SK-N-SH (cell line): ENCODE results near the gene RPS3A. TPM values are rescaled to one million over a fixed set of nuclear protein-coding genes. Genes with fewer than 3 reads are reported as not detected.
"Not testable (repeated sequence)": the region's sequence is repeated elsewhere in the genome, so short reads cannot be mapped to it uniquely, and the experiment has no call there.

Experiments
- CTCF ChIA-PET: fragments of 300-600, 350-600 bp; formaldehyde crosslinking; extraction: SDS; loops from one replicate; lab custom pipeline; 2021; lab: Yijun Ruan, JAX
- POLR2A ChIA-PET: fragments of 350-600 bp; sonication (Branson Sonifier 250); formaldehyde crosslinking; extraction: SDS; loops from one replicate; lab custom pipeline; 2020; ENCODE audit warnings: antibody characterized with exemption, inconsistent platforms; lab: Yijun Ruan, JAX
- DNase-seq: peaks from one replicate; pipeline ENCODE4 v3.0.0; 2012
- H2AFZ ChIP-seq: fragments of 200-600 bp; sonication (generic); 2 replicates; pipeline ENCODE4 v1.8.1; 2016; ENCODE audit warnings: antibody characterized with exemption, mild to moderate bottlenecking, low read depth
- H3F3A ChIP-seq: fragments of 200-600 bp; sonication (generic); replicated peaks from 2 replicates; pipeline ENCODE3; 2016; ENCODE audit warnings: antibody characterized with exemption, mild to moderate bottlenecking; ENCODE audit not compliant: insufficient read depth
- H3K27ac ChIP-seq, 2 experiments: fragments of 200-500 bp in 1 of 2; fragments of 200-600 bp in 1 of 2; sonication (Bioruptor generic) in 1 of 2; sonication (generic), shearing (Covaris generic) in 1 of 2; 2 replicates each; pipeline versions ENCODE4 v1.5.1 to v1.6.1; 2014 to 2016; ENCODE audit warnings: low read depth in 2 of 2, inconsistent platforms in 1 of 2, low read length in 1 of 2, mild to moderate bottlenecking in 1 of 2, mixed read lengths in 1 of 2
- H3K27me3 ChIP-seq: fragments of 200-600 bp; sonication (generic), shearing (Covaris generic); 2 replicates; pipeline ENCODE4 v1.6.1; 2016; ENCODE audit warnings: mixed run types; ENCODE audit not compliant: insufficient read depth
- H3K36me3 ChIP-seq, 2 experiments: fragments of 200-500 bp in 1 of 2; fragments of 200-600 bp in 1 of 2; sonication (Bioruptor generic) in 1 of 2; sonication (generic) in 1 of 2; replicated peaks in 1 of 2; 2 replicates each; pipeline versions ENCODE3 to v1.5.1; 2014 to 2016; ENCODE audit warnings: low read length in 1 of 2, mild to moderate bottlenecking in 1 of 2; ENCODE audit not compliant: insufficient read depth in 2 of 2, control insufficient read depth in 1 of 2
- H3K4me1 ChIP-seq, 2 experiments: fragments of 200-500 bp in 1 of 2; fragments of 200-600 bp in 1 of 2; sonication (Bioruptor generic) in 1 of 2; sonication (generic), shearing (Covaris generic) in 1 of 2; 2 replicates each; pipeline versions ENCODE4 v1.5.1 to v1.6.1; 2014 to 2016; ENCODE audit warnings: low read depth in 1 of 2, low read length in 1 of 2, mixed run types in 1 of 2; ENCODE audit not compliant: insufficient read depth in 2 of 2, control insufficient read depth in 1 of 2
- H3K4me2 ChIP-seq: fragments of 200-600 bp; sonication (generic), shearing (Covaris generic); 2 replicates; pipeline ENCODE4 v1.6.1; 2017; ENCODE audit warnings: mixed run types
- H3K4me3 ChIP-seq, 2 experiments: fragments of 200-500 bp in 1 of 2; fragments of 200-600 bp in 1 of 2; sonication (Bioruptor generic) in 1 of 2; sonication (generic), shearing (Covaris generic) in 1 of 2; 2 replicates each; pipeline versions ENCODE4 v1.5.1 to v1.8.1; 2014 to 2016; ENCODE audit warnings: low read depth in 2 of 2, inconsistent platforms in 1 of 2, low read length in 1 of 2, mild to moderate bottlenecking in 1 of 2, mixed read lengths in 1 of 2, moderate library complexity in 1 of 2
- H3K79me2 ChIP-seq: fragments of 200-600 bp; sonication (generic); 2 replicates; pipeline ENCODE4 v1.8.1; 2017; ENCODE audit warnings: mild to moderate bottlenecking; ENCODE audit not compliant: insufficient read depth
- H3K9ac ChIP-seq: fragments of 200-600 bp; sonication (generic); 2 replicates; pipeline ENCODE4 v1.6.1; 2017; ENCODE audit warnings: mixed run types
- H3K9me2 ChIP-seq: fragments of 200-600 bp; sonication (generic); 2 replicates; pipeline ENCODE4 v1.6.1; 2017; ENCODE audit warnings: mixed run types
- H3K9me3 ChIP-seq: fragments of 200-600 bp; sonication (generic); 2 replicates; pipeline ENCODE4 v1.6.1; 2017; ENCODE audit warnings: mixed run types, mild to moderate bottlenecking, moderate library complexity
- H4K20me1 ChIP-seq: fragments of 200-600 bp; sonication (generic); 2 replicates; pipeline ENCODE4 v1.6.1; 2017; ENCODE audit warnings: mild to moderate bottlenecking, mixed run types; ENCODE audit not compliant: insufficient read depth
- CHD2 ChIP-seq: fragments of 150-350 bp; IDR thresholded peaks from 2 replicates; pipeline ENCODE4 v1.6.1; 2018; ENCODE audit warnings: low read length; ENCODE audit not compliant: partially characterized antibody
- CTCF ChIP-seq: fragments of 200-600 bp; sonication (generic); IDR thresholded peaks from 2 replicates; pipeline ENCODE4 v1.6.1; 2017; ENCODE audit warnings: antibody characterized with exemption, mild to moderate bottlenecking, moderate library complexity
- EP300 ChIP-seq, 2 experiments: IDR thresholded peaks; 2 replicates each; pipeline versions ENCODE4 v1.4.0 to v1.6.1; 2012; ENCODE audit warnings: borderline replicate concordance in 1 of 2, low read depth in 1 of 2, low read length in 1 of 2
- EZH2phosphoT487 ChIP-seq: fragments of 200-600 bp; sonication (generic); IDR thresholded peaks from 2 replicates; pipeline ENCODE4 v1.6.1; 2017; ENCODE audit warnings: low read depth, mixed run types, mild to moderate bottlenecking, antibody characterized with exemption, moderate library complexity, borderline replicate concordance
- FOSL2 ChIP-seq: IDR thresholded peaks from 2 replicates; pipeline ENCODE4 v1.4.0; 2012; ENCODE audit warnings: low read depth, mild to moderate bottlenecking, moderate library complexity, borderline replicate concordance
- FOXJ3 ChIP-seq: sonication (generic); formaldehyde crosslinking; IDR thresholded peaks from 2 replicates; pipeline ENCODE4 v1.5.1; 2020; ENCODE audit warnings: mild to moderate bottlenecking, missing genetic modification reagents
- FOXM1 ChIP-seq: IDR thresholded peaks from 2 replicates; pipeline ENCODE4 v1.4.0; 2012; ENCODE audit warnings: low read depth, mild to moderate bottlenecking
- MEF2A ChIP-seq: IDR thresholded peaks from 2 replicates; pipeline ENCODE4 v1.4.0; 2012; ENCODE audit warnings: low read depth, borderline replicate concordance
- NFIC ChIP-seq: IDR thresholded peaks from 2 replicates; pipeline ENCODE4 v1.4.0; 2012; ENCODE audit warnings: borderline replicate concordance
- NRF1 ChIP-seq: IDR thresholded peaks from 2 replicates; pipeline ENCODE4 v1.6.1; 2012; ENCODE audit warnings: low read depth, mild to moderate bottlenecking, low read length
- RAD21 ChIP-seq: IDR thresholded peaks from 2 replicates; pipeline ENCODE4 v1.6.1; 2012; ENCODE audit warnings: mild to moderate bottlenecking, low read length
- RCOR1 ChIP-seq: fragments of 150-350 bp; IDR thresholded peaks from 2 replicates; pipeline ENCODE4 v1.6.1; 2017; ENCODE audit warnings: antibody characterized with exemption, low read length
- RFX5 ChIP-seq: IDR thresholded peaks from 2 replicates; pipeline ENCODE4 v1.6.1; 2012; ENCODE audit warnings: mild to moderate bottlenecking, improper control_type of control experiment, low read length
- RXRA ChIP-seq: IDR thresholded peaks from 2 replicates; pipeline ENCODE4 v1.4.0; 2012; ENCODE audit warnings: low read depth, mild to moderate bottlenecking, borderline replicate concordance
- TAF1 ChIP-seq: IDR thresholded peaks from 2 replicates; pipeline ENCODE4 v1.6.1; 2012; ENCODE audit warnings: low read depth, mild to moderate bottlenecking, low read length, moderate library complexity, borderline replicate concordance
- USF1 ChIP-seq: IDR thresholded peaks from 2 replicates; pipeline ENCODE4 v1.4.0; 2012; ENCODE audit warnings: low read depth, borderline replicate concordance
- WGBS: methylation state at CpG from one replicate; pipeline ENCODE4 v1.1.6; 2017; ENCODE audit warnings: low lambda C conversion rate; 5-methylcytosine and 5-hydroxymethylcytosine counted together
- polyA plus RNA-seq, 3 experiments: library from polyadenylated mRNA; depleted of rRNA; stranded (reverse); fragments of >200 nt; gene quantifications; 2 replicates each; pipeline ENCODE4 v1.2.3, GENCODE V29; 2012
- TF ChIP-seq, protein P1 (sequence below): IDR thresholded peaks from 2 replicates; pipeline ENCODE4; 2012

The RPS3A gene
- polyA plus RNA-seq, 1 of the 3 experiments (the other 2 are of a cell fraction): 2,161 TPM

DNA sequence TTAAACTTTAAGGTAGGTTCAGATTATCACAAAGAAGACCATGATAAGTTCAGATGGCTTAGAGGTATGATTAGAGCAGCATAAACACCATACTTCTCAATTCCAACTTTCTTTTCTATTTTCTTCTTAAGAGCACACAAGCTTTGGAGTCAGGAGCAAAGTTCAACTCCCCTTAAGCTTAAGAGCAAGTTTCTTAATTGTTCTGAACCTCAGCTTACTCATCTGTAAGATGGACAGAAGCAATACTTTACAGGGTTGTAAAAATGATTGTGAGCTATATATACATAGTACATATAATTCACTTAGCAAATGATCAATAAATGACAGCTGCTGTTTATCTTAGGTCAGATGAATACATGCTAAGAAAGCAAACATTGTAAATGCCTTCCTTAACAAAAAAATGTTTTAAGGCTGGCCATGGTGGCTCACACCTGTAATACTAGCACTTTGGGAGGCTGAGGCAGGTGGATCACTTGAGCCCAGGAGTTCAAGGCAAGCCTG lies 25.0 kb upstream of the RPS3A start:
- H3K4me2 ChIP-seq: no peak overlapping the region
- no peaks in the 10 kb centered on the region for H4K20me1 ChIP-seq
- no peaks in the 10 kb centered on the region for H3F3A ChIP-seq
- ChIA-PET CTCF (interaction anchor here (1.2 to 1.5 kb wide), 2 partner anchors 11 to 28 kb away, joined by 3 to 4 read pairs; no protein-coding TSS in a partner anchor), POLR2A (no interaction called here)
- no peak overlapping the region for H3K4me3 ChIP-seq
- no peaks in the 10 kb centered on the region for H3K4me1 ChIP-seq
- DNase-seq: no peak
- H3K36me3 ChIP-seq: no peaks in the 10 kb centered on the region
- H2AFZ ChIP-seq: no peak overlapping the region
- no peaks in the 10 kb centered on the region for H3K9me2 ChIP-seq
- TF ChIP-seq RAD21 (no peak), FOSL2 (no peak), NRF1 (no peak), FOXJ3 (CRISPR knock-in tag) (no peak), RXRA (no peak), RCOR1 (no peak), FOXM1 (no peak), CHD2 (no peak), MEF2A (no peak), NFIC (no peak), USF1 (no peak), EP300 (IDR thresholded peaks at IDR 0.05; ENCODE audit: borderline replicate concordance in 1 of 2, low read depth in 1 of 2, low read length in 1 of 2) (no peak)
- H3K9me3 ChIP-seq: no peaks in the 10 kb centered on the region
- no peaks in the 10 kb centered on the region for H3K27me3 ChIP-seq
- no peak overlapping the region for H3K9ac ChIP-seq
- no peaks in the 10 kb centered on the region for H3K79me2 ChIP-seq
- H3K27ac ChIP-seq: no peak overlapping the region

GRCh38 chr4:151077978-151078377 lies 21.4 kb upstream of the RPS3A start:
- POLR2A ChIA-PET, H3K4me3 ChIP-seq, H3K27ac ChIP-seq, H3K4me2 ChIP-seq, H3K9ac ChIP-seq, H2AFZ ChIP-seq, DNase-seq, H4K20me1 ChIP-seq, H3K36me3 ChIP-seq, H3K9me3 ChIP-seq, H3K79me2 ChIP-seq, H3K9me2 ChIP-seq, H3F3A ChIP-seq, CTCF ChIA-PET, H3K4me1 ChIP-seq, H3K27me3 ChIP-seq: not testable (repeated sequence)
- WGBS: 44% methylated on average over 2 of the region's 2 CpGs

DNA sequence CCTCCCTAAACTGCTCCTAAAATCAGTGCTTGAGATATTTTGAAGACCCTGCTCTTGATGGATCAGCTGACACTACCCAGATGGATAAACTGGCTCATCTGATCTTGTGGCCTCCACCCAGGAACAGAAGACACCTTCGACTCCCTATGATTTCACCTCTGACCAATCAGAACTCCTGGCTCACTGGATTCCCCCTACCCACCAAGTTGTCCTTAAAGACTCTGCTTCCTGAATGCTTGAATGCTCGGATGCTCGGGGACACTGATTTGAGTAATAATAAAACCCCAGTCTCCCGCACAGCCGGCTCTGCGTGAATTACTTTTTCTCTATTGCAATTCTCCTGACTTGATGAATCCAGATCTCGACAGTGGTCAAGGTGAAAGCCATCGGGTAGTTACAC lies 12.0 kb upstream of the RPS3A start:
- Histone ChIP-seq H3K27me3 (no peaks in the 10 kb centered on the region), H3K27ac (no peak overlapping the region), H3K4me3 (no peak overlapping the region), H3K4me2 (no peak overlapping the region), H2AFZ (no peak overlapping the region), H3K9me2 (no peaks in the 10 kb centered on the region), H3F3A (no peaks in the 10 kb centered on the region), H4K20me1 (no peaks in the 10 kb centered on the region), H3K9ac (no peak overlapping the region), H3K79me2 (no peaks in the 10 kb centered on the region), H3K36me3 (no peaks in the 10 kb centered on the region), H3K4me1 (no peaks in the 10 kb centered on the region), H3K9me3 (no peaks in the 10 kb centered on the region)
- CTCF ChIA-PET: no interaction called here
- no peak for DNase-seq
- POLR2A ChIA-PET: no interaction called here
- WGBS: 82% methylated on average over 8 of the region's 8 CpGs
- TF ChIP-seq RAD21 (no peak), CTCF (no peak), CHD2 (no peak), USF1 (no peak), FOSL2 (no peak), TAF1 (no peak), EZH2phosphoT487 (no peak), RFX5 (no peak), EP300 (IDR thresholded peaks at IDR 0.05; ENCODE audit: borderline replicate concordance in 1 of 2, low read depth in 1 of 2, low read length in 1 of 2) (no peak)
- TF ChIP-seq, protein P1, sequence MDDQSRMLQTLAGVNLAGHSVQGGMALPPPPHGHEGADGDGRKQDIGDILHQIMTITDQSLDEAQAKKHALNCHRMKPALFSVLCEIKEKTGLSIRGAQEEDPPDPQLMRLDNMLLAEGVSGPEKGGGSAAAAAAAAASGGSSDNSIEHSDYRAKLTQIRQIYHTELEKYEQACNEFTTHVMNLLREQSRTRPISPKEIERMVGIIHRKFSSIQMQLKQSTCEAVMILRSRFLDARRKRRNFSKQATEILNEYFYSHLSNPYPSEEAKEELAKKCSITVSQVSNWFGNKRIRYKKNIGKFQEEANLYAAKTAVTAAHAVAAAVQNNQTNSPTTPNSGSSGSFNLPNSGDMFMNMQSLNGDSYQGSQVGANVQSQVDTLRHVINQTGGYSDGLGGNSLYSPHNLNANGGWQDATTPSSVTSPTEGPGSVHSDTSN: no peak
